MCF 10A (cell line): ENCODE measurements around the gene OBSCN. TPM values are rescaled to one million over a fixed set of nuclear protein-coding genes. Genes with fewer than 3 reads are reported as not detected.

Experiments used
- BruUV-seq: library from RNA; stranded (reverse); fragments of 400-500 nt; replicated peaks from 2 replicates; lab custom pipeline; 2021; lab: Mats Ljungman, UMichigan
- CTCF ChIA-PET: fragments of 300-600 bp; sonication (Branson Sonifier 250); formaldehyde crosslinking; extraction: SDS; loops from one replicate; lab custom pipeline; 2021; ENCODE audit warnings: antibody characterized with exemption, inconsistent platforms; lab: Yijun Ruan, JAX
- POLR2A ChIA-PET: fragments of 300-600, 350-650 bp; sonication (Branson Sonifier 250); formaldehyde crosslinking; extraction: SDS; loops from one replicate; lab custom pipeline; 2020; ENCODE audit warnings: antibody characterized with exemption, inconsistent platforms; lab: Yijun Ruan, JAX
- DNase-seq: peaks from one replicate; pipeline ENCODE4 v3.0.0-alpha.2; 2018; ENCODE audit not compliant: unreplicated experiment
- H3K27ac Mint-ChIP-seq: one replicate; pipeline ENCODE4 v1.8.0; 2022; ENCODE audit warnings: mild to moderate bottlenecking, low read depth, mixed read lengths; ENCODE audit not compliant: unreplicated experiment
- H3K27me3 Mint-ChIP-seq: one replicate; pipeline ENCODE4 v1.8.0; 2022; ENCODE audit warnings: mixed read lengths; ENCODE audit not compliant: insufficient read depth, unreplicated experiment
- H3K36me3 Mint-ChIP-seq: one replicate; pipeline ENCODE4 v1.8.0; 2022; ENCODE audit warnings: mild to moderate bottlenecking, moderate library complexity, mixed read lengths; ENCODE audit not compliant: insufficient read depth, unreplicated experiment
- H3K4me1 Mint-ChIP-seq: one replicate; pipeline ENCODE4 v1.8.0; 2022; ENCODE audit warnings: mixed read lengths; ENCODE audit not compliant: insufficient read depth, unreplicated experiment
- H3K4me3 Mint-ChIP-seq: one replicate; pipeline ENCODE4 v1.8.0; 2022; ENCODE audit warnings: mild to moderate bottlenecking, moderate library complexity, mixed read lengths; ENCODE audit not compliant: unreplicated experiment
- H3K9me3 Mint-ChIP-seq: one replicate; pipeline ENCODE4 v1.8.0; 2022; ENCODE audit warnings: mixed read lengths; ENCODE audit not compliant: unreplicated experiment
- CTCF ChIP-seq: fragments of 200-600 bp; IDR thresholded peaks from one replicate; pipeline ENCODE4 v1.8.0; 2022; ENCODE audit warnings: antibody characterized with exemption, mild to moderate bottlenecking; ENCODE audit not compliant: unreplicated experiment
- intact Hi-C: fragments of 100-400 bp; cut with micrococcal nuclease; formaldehyde crosslinking; loops from 2 replicates; pipeline ENCODE4 v1.14.1; 2022
- total RNA-seq: library from RNA; stranded (reverse); gene quantifications from 2 replicates; pipeline ENCODE4 v1.2.3, GENCODE V29; 2022

The OBSCN gene
- total RNA-seq, 1 experiment from 2014 or later, result 22.6 TPM

- Mint-ChIP-seq H3K27ac (no peak overlapping the region), H3K4me1 (peaks cover 1% of the 10 kb centered on the region), H3K4me3 (no peak overlapping the region), H3K9me3 (no peaks in the 10 kb centered on the region), H3K36me3 (peaks cover 3% of the 10 kb centered on the region), H3K27me3 (no peaks in the 10 kb centered on the region)
- ChIA-PET POLR2A (no interaction called here), CTCF (interaction anchor here (0.7 kb wide), 1 partner anchor 520 kb away, joined by 3 read pairs; no protein-coding TSS in a partner anchor)
- no peak for TF ChIP-seq CTCF
- intact Hi-C loops, result no loop called here
- DNase-seq, result no peak
- BruUV-seq, result no TSS peak
Measured at GRCh38 chr1:228369608-228370438, 162.0 kb downstream of the OBSCN start.

- BruUV-seq, result no TSS peak
- H3K27ac Mint-ChIP-seq, result no peak overlapping the region
- no peak overlapping the region for H3K4me3 Mint-ChIP-seq
- no peaks in the 10 kb centered on the region for H3K9me3 Mint-ChIP-seq
- POLR2A ChIA-PET, result no interaction called here
- peaks cover 8% of the 10 kb centered on the region for H3K4me1 Mint-ChIP-seq
- no peaks in the 10 kb centered on the region for H3K27me3 Mint-ChIP-seq
- DNase-seq, result no peak
- intact Hi-C loops, result no loop called here
- CTCF ChIA-PET, result interaction anchor here (0.7 to 1.0 kb wide), 2 partner anchors 23 to 521 kb away, joined by 3 to 5 read pairs; no protein-coding TSS in a partner anchor
- TF ChIP-seq CTCF, result no peak
- H3K36me3 Mint-ChIP-seq, result no peaks in the 10 kb centered on the region
Measured at GRCh38 chr1:228370439-228370940, 162.6 kb downstream of the OBSCN start.

- CTCF ChIA-PET, result interaction anchor here (0.6 to 1.0 kb wide), 2 partner anchors 17 to 22 kb away, joined by 3 to 5 read pairs; no protein-coding TSS in a partner anchor
- no peak for DNase-seq
- POLR2A ChIA-PET, result no interaction called here
Measured at GRCh38 chr1:228370941-228371740, 163.3 kb downstream of the OBSCN start.

More at GRCh38 chr1:228370941-228371740, 163.3 kb downstream of the OBSCN start:
- no peak overlapping the region for H3K27ac Mint-ChIP-seq
- intact Hi-C loops, result no loop called here
- TF ChIP-seq CTCF, result no peak
- no TSS peak for BruUV-seq
- H3K27me3 Mint-ChIP-seq, result no peaks in the 10 kb centered on the region
- peaks cover 10% of the 10 kb centered on the region for H3K4me1 Mint-ChIP-seq
- no peak overlapping the region for H3K4me3 Mint-ChIP-seq
- no peaks in the 10 kb centered on the region for H3K9me3 Mint-ChIP-seq
- no peaks in the 10 kb centered on the region for H3K36me3 Mint-ChIP-seq
